ENCODE data around the gene IST1.
"Not testable (repeated sequence)": the region's sequence is repeated elsewhere in the genome, so short reads cannot be mapped to it uniquely, and the experiment has no call there.

Gene IST1

DNA sequence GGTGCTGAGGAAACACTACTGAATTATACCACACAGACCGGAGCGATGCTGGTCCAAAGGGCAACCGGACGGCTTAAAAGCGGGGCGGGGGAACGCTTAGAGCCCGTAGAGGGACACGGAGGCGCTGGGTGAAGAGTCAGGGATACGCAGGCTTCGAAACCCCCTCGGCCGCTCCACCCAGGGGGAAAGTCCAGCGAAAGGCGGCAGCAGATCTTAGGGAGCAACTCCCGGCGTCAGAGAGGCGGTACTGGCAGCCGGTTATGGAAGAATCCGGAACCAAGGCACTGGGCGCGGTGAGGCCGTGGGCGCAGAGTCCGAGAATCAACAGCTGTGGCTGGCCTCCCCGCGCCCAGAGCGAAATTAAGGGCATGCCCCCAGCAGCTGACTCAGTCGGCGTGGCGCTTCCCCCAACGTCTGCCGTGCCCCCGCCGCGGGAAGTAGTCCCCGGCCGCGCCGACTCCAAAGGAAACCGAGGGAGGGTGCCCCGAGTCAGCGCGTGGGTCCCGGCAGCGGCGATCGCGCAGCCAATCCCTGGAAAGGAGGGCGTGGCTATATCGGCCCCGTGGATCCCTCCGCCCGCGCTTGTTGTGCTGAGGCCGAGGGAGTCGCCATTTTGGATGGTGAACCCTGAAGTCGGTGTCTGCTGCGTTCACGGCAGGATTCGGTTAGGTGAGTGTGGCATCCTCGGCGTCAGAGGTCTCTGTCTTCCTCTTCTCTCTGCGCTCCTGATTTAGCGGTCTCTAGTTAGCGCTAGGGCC lies at the start of gene IST1:
TSS of gene IST1 (plus strand) at position 611 of the 758 bp plus-strand sequence. CDS start 20,110 bp downstream, outside the sequence.
- in situ Hi-C loops (cut with MboI; ENCODE audit: low sequenced_read_pairs), result no loop called here

DNA sequence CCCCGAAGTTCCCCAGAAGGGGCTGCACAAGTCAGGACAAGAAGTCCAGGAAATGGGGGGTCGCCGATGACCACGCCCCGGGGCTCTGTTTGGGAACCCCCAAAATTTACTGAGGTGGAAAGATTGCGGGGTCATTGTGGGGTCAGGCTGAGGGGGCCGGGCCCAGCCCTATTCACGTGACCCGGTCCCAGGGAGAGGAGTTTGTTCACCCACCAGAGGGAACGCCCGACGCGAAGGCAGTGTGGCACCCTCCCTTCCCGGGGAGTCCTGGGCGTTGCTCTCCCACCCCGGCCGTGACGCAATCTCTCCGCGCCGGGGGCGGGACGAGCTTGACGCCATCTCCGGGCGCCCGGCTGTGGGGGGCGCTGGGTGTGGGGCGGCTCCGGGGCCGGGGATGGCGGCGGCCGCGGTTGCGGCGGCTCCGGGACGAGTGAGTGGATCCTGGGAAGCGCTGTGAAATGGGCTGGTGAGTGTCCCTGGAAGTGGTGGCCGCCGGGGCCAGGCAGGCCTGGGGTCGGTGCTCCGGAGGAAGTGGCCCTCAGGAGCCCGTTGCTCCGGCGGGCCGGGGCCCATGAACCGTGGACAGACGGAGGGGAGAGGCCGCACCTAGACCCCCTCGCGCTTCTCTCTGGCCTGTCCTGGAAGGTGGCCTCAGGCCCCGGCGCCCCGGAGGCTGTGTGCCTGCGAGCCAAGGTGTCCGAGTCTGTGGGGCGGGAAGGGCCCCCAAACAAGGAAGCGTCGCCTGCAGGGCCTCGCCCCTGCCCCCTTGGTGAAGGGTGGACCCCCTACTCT lies 49.5 kb upstream of the IST1 start, which contains the start of gene ATXN1L:
TSS of gene ATXN1L (plus strand) at position 338 of the 792 bp plus-strand sequence. CDS start 3,765 bp downstream, outside the sequence.
- in situ Hi-C loops (cut with MboI; ENCODE audit: low sequenced_read_pairs), result no loop called here

DNA sequence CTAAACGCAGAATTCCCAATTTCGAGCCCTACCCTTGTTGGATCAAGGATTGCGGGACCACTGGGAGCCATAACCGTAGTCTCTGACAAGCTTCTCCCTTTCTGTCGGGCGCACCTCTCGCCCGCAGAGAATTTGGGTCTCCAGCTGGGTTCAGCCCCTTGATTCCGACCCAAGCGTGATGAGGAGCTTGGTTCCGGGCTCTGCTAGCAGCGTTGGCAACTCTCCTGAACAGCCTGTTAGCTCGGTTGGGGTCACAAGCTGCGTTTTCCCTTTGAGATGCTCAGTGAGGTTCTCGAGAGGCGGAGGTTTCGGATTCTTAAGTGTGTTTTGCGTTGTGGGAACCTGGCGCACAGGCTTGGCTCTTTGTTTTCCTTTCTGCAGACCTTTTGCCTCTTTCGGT lies 48.9 kb upstream of the IST1 start:
- in situ Hi-C loops (cut with MboI; ENCODE audit: low sequenced_read_pairs), result no loop called here

DNA sequence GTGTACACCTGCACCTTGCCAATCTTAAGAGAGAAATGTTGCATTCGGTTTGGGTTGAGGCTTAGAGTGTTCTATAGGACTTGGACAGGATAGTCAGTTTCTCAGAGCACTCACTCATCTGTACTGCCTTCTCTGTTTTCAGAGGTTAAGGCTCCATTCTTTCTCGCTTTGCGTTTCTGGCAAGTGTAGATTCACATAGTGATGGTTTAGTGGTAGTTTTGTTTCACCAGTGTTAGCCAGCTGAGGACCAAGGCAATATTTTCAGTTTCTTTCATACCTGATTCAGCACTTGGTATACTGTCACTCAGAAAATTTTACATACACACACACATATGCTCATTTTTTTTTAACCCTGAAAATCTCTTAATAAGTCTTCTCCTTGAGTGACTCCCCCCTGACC lies 48.2 kb upstream of the IST1 start:
- in situ Hi-C loops (cut with MboI; ENCODE audit: low sequenced_read_pairs), result no loop called here

DNA sequence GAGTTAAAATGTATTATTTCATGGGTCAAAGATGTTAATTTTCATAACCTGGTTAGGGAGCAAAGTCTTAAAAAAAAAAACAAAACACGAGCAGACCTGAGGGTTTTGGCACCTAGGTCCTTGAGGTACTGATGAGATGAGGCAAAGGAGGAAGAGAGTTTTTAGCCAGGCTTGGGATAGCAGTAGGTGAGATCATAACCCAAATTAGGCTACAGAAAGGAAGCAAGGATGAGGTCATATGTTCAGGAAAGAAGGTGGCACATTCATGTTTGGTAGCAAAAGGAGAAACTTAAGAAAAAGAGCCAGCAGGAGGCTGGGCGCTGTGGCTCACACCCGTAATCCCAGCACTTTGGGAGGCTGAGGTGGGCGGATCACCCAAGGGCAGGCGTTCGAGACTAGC lies 46.7 kb upstream of the IST1 start:
- in situ Hi-C loops (cut with MboI; ENCODE audit: low sequenced_read_pairs), result no loop called here

DNA sequence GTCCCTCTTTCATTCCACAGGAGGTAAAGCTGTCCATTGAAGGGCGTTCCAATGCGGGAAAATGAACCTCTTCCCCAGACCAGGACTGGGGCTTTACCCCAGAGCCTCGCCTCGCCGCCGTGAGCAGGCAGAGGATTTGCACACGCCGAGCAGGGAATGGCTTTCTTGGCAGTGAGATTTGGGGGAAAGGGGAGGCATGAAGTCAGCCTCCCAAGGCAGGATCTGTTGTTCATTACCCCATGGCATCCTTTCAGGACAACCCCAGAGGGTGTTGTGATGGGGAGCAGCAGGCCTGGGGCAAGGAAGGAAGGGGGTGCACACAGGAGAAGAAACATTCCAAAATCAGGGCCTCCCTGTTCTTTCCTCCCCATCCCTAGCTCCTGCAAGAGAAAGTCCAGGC lies 43.6 kb upstream of the IST1 start:
- in situ Hi-C loops (cut with MboI; ENCODE audit: low sequenced_read_pairs), result no loop called here

DNA sequence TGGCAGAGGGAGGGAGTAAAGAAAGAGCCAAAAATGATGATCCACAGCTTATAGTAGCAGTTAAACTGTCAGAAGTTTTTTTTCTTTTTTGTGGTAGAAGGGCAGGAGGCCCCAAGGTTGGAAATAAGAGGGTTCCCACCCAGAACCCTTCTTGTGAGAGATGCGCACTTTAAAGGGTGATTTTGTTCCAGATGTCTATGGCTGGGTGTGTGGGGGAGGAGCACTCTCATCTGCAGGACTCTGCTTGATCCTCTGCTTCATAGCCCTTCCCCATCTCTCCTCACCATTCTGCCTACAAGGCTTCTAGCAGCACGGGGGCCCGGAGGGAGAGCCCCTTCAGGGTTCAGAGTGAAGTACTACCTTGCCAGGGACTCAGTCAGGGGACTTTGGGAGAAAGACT lies 43.2 kb upstream of the IST1 start:
- in situ Hi-C loops (cut with MboI; ENCODE audit: low sequenced_read_pairs), result no loop called here

DNA sequence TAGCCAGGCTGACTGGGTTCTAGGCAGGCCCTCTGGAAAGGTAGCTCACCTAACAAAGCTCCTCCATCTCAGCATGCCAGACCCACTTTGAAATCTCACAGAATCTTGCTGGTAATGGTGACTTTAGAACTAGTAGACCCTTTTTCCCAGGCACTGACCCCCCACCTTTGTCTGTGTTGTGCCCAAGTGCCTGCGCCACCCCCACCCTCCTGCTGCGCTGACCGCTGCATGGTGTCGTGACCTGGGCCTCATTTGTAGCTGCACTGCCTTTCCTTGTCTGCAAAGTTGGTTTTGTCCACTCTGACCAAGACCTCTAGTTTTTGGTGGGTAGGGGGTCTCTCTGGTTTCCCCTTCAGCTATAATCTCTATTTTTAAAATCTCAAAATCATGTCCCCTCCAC lies 42.8 kb upstream of the IST1 start:
- in situ Hi-C loops (cut with MboI; ENCODE audit: low sequenced_read_pairs), result no loop called here

DNA sequence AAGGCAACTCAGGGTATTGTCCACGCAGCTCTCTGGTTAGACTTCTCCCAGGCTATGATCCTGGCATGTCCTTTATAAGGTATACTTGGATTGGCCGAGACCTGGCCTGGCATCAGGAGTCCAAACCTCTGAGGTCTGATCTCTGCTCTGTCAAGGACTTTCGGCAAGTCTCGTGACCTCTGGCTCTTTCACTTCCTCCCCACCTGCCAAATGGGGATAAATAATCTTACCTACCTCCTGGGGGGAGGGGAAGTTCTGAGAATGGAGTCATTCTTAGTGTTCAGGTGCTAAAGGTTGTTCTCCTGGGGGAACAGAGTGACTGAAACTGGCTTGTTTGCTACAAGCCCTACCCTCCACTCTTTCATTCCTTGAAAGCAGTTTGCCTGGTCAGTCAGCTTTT lies 41.9 kb upstream of the IST1 start:
- in situ Hi-C loops (cut with MboI; ENCODE audit: low sequenced_read_pairs), result no loop called here

DNA sequence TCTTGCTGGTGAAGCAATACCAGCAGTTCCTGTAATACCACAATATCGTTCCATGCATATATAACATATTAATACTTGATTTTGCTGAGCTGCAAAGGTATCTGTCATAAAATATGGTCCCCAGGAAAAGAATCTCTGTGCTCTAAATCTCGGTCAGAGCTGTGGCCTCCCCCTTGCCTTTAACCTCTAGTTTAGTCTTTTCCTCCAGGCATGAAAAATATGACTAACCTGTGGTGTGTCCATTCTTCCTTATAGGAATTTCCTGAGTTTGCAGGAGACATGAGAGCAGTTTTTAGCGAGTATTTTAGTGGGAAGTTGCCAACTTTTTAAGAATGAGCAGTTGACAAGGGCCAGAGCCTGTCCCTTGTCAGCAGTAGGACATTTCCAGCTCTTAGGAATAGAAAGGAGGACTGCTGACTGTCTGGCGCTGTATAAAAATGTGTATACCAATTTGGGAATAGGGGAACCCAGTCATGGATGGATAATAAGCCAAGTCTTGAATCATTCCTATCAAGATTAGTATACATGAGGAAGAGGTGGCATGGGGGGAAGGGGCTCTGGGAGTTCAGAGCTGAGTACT lies 40.9 kb upstream of the IST1 start:
- in situ Hi-C loops (cut with MboI; ENCODE audit: low sequenced_read_pairs), result no loop called here

DNA sequence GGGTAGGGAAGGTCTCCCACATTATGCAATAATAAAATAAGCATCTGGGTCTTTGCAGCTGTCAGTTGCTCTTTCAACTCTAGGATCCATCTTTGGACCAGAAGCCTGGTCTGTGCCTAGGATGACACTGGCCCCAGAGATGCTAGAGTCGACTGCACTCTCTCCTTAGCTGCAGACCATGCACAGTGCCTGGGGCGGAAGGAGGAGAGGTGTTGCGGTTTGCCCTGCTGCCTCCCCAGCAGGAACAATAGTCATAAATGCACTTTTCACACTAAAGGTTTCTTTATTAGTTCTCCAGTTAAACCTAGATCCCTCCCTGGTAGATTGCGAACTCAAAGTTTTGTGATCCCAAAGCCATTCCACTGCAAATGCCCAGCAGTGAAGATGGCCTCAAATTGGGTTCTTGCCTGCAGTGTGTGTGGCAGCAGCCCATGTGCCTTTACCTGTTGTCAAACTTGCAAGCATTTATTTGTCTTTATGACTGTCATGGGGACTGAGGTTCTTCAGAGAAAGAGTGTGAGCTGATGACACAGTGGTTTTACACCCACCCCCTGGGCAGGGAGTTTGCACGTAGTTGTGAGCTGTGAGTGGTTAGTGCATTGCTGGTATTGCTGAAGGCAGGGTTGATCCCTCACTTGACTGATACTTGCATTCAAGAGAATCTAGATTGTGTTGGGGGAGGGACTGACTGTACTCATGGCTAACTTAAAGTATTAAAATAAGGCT lies 39.2 kb upstream of the IST1 start:
- in situ Hi-C loops (cut with MboI; ENCODE audit: low sequenced_read_pairs), result no loop called here

DNA sequence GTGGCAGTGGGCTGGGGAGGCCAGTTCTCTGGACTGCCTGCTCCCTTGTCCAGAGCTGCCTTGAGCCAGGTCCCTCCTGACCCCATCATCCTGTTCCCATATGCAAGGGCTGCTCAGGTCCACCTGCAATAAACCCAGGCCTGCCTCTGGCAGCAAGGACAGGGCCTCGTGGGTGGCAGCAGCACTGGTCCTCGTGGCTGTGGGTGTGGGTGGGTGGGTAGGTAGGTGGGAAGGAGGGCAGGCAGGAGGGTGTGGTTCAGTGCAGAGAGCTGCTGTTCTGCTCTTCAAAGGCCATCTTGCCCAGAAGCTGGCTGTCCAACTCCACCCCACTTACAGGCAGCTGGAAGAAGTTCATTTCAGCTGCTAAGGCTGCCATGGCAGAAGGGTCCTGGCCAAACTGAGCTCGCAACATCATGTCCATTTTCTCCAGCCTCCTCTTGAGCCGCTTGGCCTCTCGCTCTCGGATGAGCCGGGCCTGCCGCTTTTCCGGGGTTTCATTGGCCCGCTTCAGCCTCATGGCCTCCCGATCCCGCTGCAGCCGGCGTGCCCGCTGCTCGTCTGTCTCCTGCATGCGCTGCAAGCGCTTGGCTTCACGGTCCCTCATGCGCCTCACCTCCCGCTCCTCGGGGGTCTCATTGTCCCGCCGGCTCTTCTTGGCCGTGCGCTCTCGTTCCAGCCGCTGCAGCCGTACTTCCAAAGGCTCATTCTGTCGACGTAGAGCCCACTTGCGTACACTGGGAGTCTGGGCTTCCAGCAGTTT lies 35.4 kb upstream of the IST1 start:
- in situ Hi-C loops (cut with MboI; ENCODE audit: low sequenced_read_pairs), result no loop called here

DNA sequence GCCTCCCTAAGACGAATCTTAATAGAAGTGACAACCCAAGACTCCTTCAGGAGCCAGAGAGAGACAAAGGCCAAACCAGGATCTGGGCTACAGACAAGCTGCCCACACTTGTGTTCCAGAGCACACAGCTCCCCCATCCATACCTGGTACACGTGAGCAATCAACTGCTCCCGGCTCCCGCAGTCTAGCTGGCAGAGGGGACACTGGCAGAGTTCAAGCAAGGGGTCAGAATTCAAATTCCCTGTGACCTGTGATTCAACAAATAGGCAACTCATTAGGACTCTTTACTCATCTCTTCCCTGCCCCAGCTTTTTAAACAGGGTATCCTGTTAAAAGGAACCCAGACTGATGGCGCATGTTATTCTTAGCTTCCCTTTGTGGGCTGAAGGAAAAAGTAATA lies 31.3 kb upstream of the IST1 start:
- in situ Hi-C loops (cut with MboI; ENCODE audit: low sequenced_read_pairs), result no loop called here

DNA sequence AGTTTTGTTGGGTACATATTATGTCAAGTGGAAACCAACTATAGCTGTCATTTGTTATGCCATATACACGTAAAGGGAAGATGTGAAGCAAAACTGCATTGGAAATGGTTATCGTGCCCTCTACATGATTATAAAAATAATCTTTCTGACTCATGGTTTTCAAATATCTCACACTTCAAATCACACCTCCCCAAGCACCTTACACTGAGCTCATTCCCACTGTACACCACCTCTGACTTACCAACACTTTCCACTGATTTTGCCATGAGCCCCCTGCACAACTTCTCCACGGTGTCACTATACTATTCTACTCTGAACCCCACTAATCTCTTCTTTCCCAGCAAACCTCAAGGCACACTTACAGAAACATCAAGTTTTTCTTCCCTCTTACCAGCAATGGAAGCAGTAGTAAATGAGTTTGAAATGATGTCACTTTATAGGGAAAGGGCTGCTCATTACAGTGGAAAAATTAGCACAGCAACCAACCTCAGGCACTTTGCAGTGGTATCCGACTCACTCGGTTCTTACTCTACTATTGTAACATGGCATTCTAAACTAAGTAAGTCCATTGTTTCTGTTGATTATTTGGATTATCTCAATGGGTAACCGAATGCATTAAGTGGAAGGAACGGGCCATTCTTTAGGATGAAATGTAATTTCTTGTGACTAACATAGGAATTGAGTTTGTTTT lies 30.0 kb upstream of the IST1 start:
- in situ Hi-C loops (cut with MboI; ENCODE audit: low sequenced_read_pairs), result no loop called here

DNA sequence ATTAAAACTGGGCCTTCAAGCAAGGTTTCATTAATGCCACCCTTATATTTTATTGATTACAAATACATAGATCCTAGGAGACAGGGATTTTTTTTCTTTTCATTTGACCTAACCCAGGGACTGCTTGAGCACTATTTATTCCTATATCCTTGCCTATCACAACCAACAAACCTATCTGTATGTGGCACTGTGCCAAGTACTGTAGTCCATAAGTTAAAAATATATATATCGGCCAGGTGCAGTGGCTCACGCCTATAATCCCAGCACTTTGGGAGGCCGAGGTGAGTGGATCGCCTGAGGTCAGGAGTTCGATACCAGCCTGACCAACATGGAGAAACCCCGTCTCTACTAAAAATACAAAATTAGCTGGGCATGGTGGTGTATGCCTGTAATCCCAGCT lies 28.2 kb upstream of the IST1 start:
- in situ Hi-C loops (cut with MboI; ENCODE audit: low sequenced_read_pairs), result not testable (repeated sequence)

DNA sequence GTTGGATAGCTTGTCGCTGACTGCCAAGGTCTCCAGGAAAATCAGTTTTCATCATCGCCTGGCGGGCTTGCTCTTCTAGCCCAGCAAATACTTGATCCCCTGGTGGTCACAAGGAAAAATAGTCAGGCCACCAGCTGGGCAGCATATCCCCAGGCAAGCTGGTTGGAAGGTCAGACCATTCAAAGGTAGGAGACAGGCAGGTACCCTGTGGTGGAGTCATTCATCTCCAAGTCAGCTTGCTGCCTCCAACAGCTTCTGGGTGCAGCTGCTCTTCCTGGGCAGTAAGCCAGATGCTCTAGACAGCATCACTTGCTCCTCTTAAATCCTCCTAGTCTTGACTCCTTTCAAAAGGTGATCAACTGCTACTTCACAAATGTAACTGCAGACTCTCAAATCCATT lies 27.4 kb upstream of the IST1 start:
- in situ Hi-C loops (cut with MboI; ENCODE audit: low sequenced_read_pairs), result no loop called here

DNA sequence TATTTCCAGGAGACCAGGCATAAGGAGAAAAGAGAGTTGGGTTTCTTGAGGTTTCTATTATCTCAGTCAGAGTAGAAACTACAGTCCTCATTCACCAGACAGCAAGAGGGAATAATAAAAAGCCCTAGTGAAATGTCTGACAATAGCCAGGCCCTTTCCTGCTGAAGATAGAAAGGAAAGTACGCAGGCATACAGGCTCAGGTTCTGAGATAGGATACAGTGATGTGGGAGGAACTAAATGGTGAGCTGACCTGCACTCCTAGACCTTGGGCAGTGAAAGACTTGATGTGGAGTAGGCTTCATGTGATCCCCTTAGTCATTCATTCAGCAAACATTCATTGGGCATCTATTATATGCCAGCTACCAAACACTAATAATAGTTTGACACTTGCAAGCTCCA lies 26.2 kb upstream of the IST1 start:
- in situ Hi-C loops (cut with MboI; ENCODE audit: low sequenced_read_pairs), result no loop called here

DNA sequence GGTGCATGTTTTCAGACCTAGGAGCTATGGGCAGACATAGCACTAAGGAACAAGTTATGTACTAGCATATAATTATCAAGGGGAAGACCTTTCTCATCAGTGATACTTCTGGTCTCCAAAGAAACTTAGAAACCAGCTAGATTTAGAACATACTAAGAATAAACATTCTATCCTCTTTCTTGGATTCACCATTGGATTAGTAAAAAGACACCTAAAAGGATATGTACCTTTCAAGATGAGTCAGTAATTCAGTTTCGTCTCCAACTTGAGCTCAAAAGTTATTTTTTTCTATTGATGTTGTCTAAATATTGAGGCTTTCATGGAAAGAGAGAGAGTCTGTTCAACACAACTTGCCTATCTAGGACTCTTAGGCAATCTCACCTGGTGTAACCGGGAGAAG lies 24.5 kb upstream of the IST1 start:
- in situ Hi-C loops (cut with MboI; ENCODE audit: low sequenced_read_pairs), result no loop called here

DNA sequence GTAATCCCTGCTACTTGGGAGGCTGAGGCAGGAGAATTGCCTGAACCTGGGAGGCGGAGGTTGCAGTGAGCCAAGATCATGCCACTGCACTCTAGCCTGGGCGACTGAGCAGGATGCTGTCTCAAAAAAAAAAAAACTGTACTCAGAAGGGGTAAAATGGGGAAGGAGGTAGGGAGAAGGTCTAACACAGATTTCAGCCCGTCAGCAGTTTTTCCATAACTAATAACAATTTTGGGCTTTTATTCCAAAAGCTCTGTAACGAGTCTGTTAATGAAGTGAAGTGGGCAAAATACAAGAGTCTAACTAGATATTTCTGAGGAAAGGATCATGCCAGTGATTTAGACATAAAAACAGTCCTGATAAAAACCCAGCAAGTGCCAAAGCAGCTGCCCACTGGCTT lies 22.1 kb upstream of the IST1 start:
- in situ Hi-C loops (cut with MboI; ENCODE audit: low sequenced_read_pairs), result no loop called here

DNA sequence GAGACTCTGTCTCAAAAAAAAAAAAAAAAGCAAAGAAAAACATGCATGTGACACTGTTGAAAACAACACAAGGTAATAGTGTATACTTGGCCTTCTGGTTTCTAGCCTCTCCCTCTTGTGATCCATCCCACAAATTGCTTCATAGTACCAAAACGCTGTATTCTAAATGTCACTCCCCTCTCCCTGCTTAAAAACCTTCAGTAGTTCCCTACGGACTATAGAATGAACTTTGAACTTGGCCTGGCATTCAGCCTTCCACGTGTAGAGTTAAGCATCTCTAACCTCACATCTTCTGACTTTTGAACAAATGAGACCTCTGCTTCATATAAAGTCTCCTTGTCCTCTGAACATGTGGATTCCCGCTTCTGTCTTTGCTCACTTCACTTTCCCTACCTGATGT lies 16.4 kb upstream of the IST1 start:
- in situ Hi-C loops (cut with MboI; ENCODE audit: low sequenced_read_pairs), result no loop called here

Measured in hTERT RPE-1 (cell line).